HEK293 (cell line): ENCODE data around the gene TUFM.

Source experiments
- KLF16 ChIP-seq: fragments of 450-650 bp; formaldehyde crosslinking; IDR thresholded peaks from 2 replicates; pipeline ENCODE4 v1.5.1; 2017; ENCODE audit warnings: missing biosample characterization, missing genetic modification characterization
- KLF17 ChIP-seq: fragments of 450-650 bp; formaldehyde crosslinking; IDR thresholded peaks from 2 replicates; pipeline ENCODE4 v1.5.1; 2016; ENCODE audit warnings: missing biosample characterization, missing genetic modification characterization
- MYNN ChIP-seq: fragments of 450-650 bp; formaldehyde crosslinking; IDR thresholded peaks from 2 replicates; pipeline ENCODE4 v1.5.1; 2016; ENCODE audit warnings: missing biosample characterization, missing genetic modification characterization, borderline replicate concordance
- PRDM2 ChIP-seq: fragments of 450-650 bp; formaldehyde crosslinking; IDR thresholded peaks from 2 replicates; pipeline ENCODE4 v1.5.1; 2016; ENCODE audit warnings: missing biosample characterization, missing genetic modification characterization, borderline replicate concordance
- PRDM4 ChIP-seq: fragments of 450-650 bp; formaldehyde crosslinking; IDR thresholded peaks from 2 replicates; pipeline ENCODE4 v1.5.1; 2017; ENCODE audit warnings: missing biosample characterization, missing genetic modification characterization
- SP7 ChIP-seq: fragments of 450-650 bp; formaldehyde crosslinking; IDR thresholded peaks from 2 replicates; pipeline ENCODE4 v1.5.1; 2016; ENCODE audit warnings: missing biosample characterization, missing genetic modification characterization
- ZBTB1 ChIP-seq: fragments of 450-650 bp; formaldehyde crosslinking; IDR thresholded peaks from 2 replicates; pipeline ENCODE4 v1.5.1; 2016; ENCODE audit warnings: missing biosample characterization, missing genetic modification characterization
- ZNF146 ChIP-seq: fragments of 450-650 bp; formaldehyde crosslinking; IDR thresholded peaks from 2 replicates; pipeline ENCODE4 v1.5.1; 2016; ENCODE audit warnings: missing biosample characterization, missing genetic modification characterization
- ZNF157 ChIP-seq: fragments of 450-650 bp; formaldehyde crosslinking; IDR thresholded peaks from 2 replicates; pipeline ENCODE4 v1.5.1; 2016; ENCODE audit warnings: missing biosample characterization, missing genetic modification characterization
- ZNF169 ChIP-seq: fragments of 450-650 bp; formaldehyde crosslinking; IDR thresholded peaks from 2 replicates; pipeline ENCODE4 v1.5.1; 2016; ENCODE audit warnings: missing biosample characterization, missing genetic modification characterization
- ZNF18 ChIP-seq: fragments of 450-650 bp; formaldehyde crosslinking; IDR thresholded peaks from 2 replicates; pipeline ENCODE4 v1.5.1; 2016; ENCODE audit warnings: missing biosample characterization, missing genetic modification characterization
- ZNF26 ChIP-seq: fragments of 450-650 bp; formaldehyde crosslinking; IDR thresholded peaks from 2 replicates; pipeline ENCODE4 v1.5.1; 2016; ENCODE audit warnings: missing biosample characterization, missing genetic modification characterization
- ZNF423 ChIP-seq: fragments of 450-650 bp; formaldehyde crosslinking; IDR thresholded peaks from 2 replicates; pipeline ENCODE4 v1.5.1; 2016; ENCODE audit warnings: missing biosample characterization, missing genetic modification characterization
- ZNF449 ChIP-seq: fragments of 450-650 bp; formaldehyde crosslinking; IDR thresholded peaks from 2 replicates; pipeline ENCODE4 v1.5.1; 2017; ENCODE audit warnings: missing biosample characterization, mild to moderate bottlenecking, missing genetic modification characterization, moderate library complexity
- ZNF473 ChIP-seq: fragments of 450-650 bp; formaldehyde crosslinking; IDR thresholded peaks from 2 replicates; pipeline ENCODE4 v1.5.1; 2017; ENCODE audit warnings: missing biosample characterization, missing genetic modification characterization
- ZNF561 ChIP-seq: fragments of 450-650 bp; IDR thresholded peaks from 2 replicates; pipeline ENCODE4 v1.5.1; 2018; ENCODE audit warnings: missing biosample characterization, missing genetic modification characterization, borderline replicate concordance
- ZNF645 ChIP-seq: fragments of 450-650 bp; formaldehyde crosslinking; IDR thresholded peaks from 2 replicates; pipeline ENCODE4; 2016; ENCODE audit warnings: missing biosample characterization, missing genetic modification characterization
- ZNF704 ChIP-seq: fragments of 450-650 bp; formaldehyde crosslinking; IDR thresholded peaks from 2 replicates; pipeline ENCODE4 v1.5.1; 2016; ENCODE audit warnings: missing biosample characterization, missing genetic modification characterization
- ZSCAN4 ChIP-seq: fragments of 450-650 bp; formaldehyde crosslinking; IDR thresholded peaks from 2 replicates; pipeline ENCODE4 v1.5.1; 2017; ENCODE audit warnings: missing biosample characterization, missing genetic modification characterization
- ZXDB ChIP-seq: fragments of 450-650 bp; formaldehyde crosslinking; IDR thresholded peaks from 2 replicates; pipeline ENCODE4 v1.5.1; 2016; ENCODE audit warnings: missing biosample characterization, missing genetic modification characterization

Gene TUFM

GRCh38 chr16:28823873-28824716, 22.1 kb downstream of the TUFM start (continued):
- TF ChIP-seq ZSCAN4 (tag by site-specific recombination) (no peak), ZNF473 (tag by site-specific recombination) (no peak), ZNF561 (tag by site-specific recombination) (no peak; the same call in 1 of the 2 replicates), ZNF449 (tag by site-specific recombination) (no peak), ZNF645 (tag by site-specific recombination) (no peak), ZNF146 (tag by site-specific recombination) (no peak), SP7 (tag by site-specific recombination) (peak; percentile 34; the same call in 1 of the 2 replicates), PRDM2 (no peak), ZXDB (peak; percentile 58; the same call in 1 of the 2 replicates), ZNF18 (no peak), ZNF157 (tag by site-specific recombination) (no peak), KLF16 (tag by site-specific recombination) (peak; percentile 28; the same call in 1 of the 2 replicates), ZNF26 (tag by site-specific recombination) (no peak; the same call in 1 of the 2 replicates), ZNF704 (tag by site-specific recombination) (no peak), KLF17 (tag by site-specific recombination) (0 out of 2 replicates have a peak, but pooled peaks have one; percentile 39), ZBTB1 (tag by site-specific recombination) (no peak), PRDM4 (tag by site-specific recombination) (no peak), ZNF169 (tag by site-specific recombination) (no peak), MYNN (tag by site-specific recombination) (no peak), ZNF423 (no peak)
